Natural killer cell (primary cell): Measurements from ENCODE around the gene EPHX1. TPM values are rescaled to one million over a fixed set of nuclear protein-coding genes. Genes with fewer than 3 reads are reported as not detected.

Experiments
- ATAC-seq, 3 donors: fragments of 150-1000 bp in 2 of 3; fragments of 200-7000 bp in 1 of 3; cut with Tn5 transposase; 1 replicate in 1 of 3; 2 replicates in 2 of 3; pipeline ENCODE4 v1.10.0; 2021; ENCODE audit warnings: mild to moderate bottlenecking in 2 of 3, moderate library complexity in 2 of 3
- DNase-seq, 2 donors: peaks; one replicate each; pipeline versions ENCODE4 v3.0.0 to v3.0.0-alpha.2; 2013 to 2021; ENCODE audit warnings: mixed read lengths in 1 of 2
- H3K27ac ChIP-seq: one replicate; pipeline ENCODE4 v1.5.1; 2013; ENCODE audit warnings: mild to moderate bottlenecking, low read length
- H3K27me3 ChIP-seq: one replicate; pipeline ENCODE4 v1.6.1; 2013; ENCODE audit warnings: low read length; ENCODE audit not compliant: control insufficient read depth, insufficient read depth
- H3K36me3 ChIP-seq: one replicate; pipeline ENCODE4 v1.6.1; 2013; ENCODE audit warnings: low read length; ENCODE audit not compliant: control insufficient read depth, insufficient read depth
- H3K4me1 ChIP-seq: one replicate; pipeline ENCODE4 v1.6.1; 2013; ENCODE audit warnings: low read length; ENCODE audit not compliant: control insufficient read depth, insufficient read depth
- H3K4me3 ChIP-seq: one replicate; pipeline ENCODE4 v1.5.1; 2013; ENCODE audit warnings: low read length
- H3K9me3 ChIP-seq: one replicate; pipeline ENCODE4 v1.6.1; 2013; ENCODE audit warnings: low read length; ENCODE audit not compliant: control insufficient read depth, insufficient read depth
- H3K27ac Mint-ChIP-seq, 2 donors: one replicate each; pipeline ENCODE4 v1.8.0; 2022; ENCODE audit warnings: mild to moderate bottlenecking in 2 of 2, mixed read lengths in 2 of 2, moderate library complexity in 1 of 2
- H3K27me3 Mint-ChIP-seq, 2 donors: one replicate each; pipeline ENCODE4 v1.8.0; 2022; ENCODE audit warnings: low read depth in 2 of 2, mixed read lengths in 2 of 2
- H3K36me3 Mint-ChIP-seq: one replicate; pipeline ENCODE4 v1.8.0; 2022; ENCODE audit warnings: mixed read lengths
- H3K4me1 Mint-ChIP-seq, 2 donors: one replicate each; pipeline ENCODE4 v1.8.0; 2022; ENCODE audit warnings: mixed read lengths in 2 of 2
- H3K4me3 Mint-ChIP-seq: one replicate; pipeline ENCODE4 v1.8.0; 2022; ENCODE audit warnings: mild to moderate bottlenecking, moderate library complexity, mixed read lengths
- H3K9me3 Mint-ChIP-seq, 2 donors: one replicate each; pipeline ENCODE4 v1.8.0; 2022; ENCODE audit warnings: mixed read lengths in 2 of 2
- WGBS: methylation state at CpG from one replicate; pipeline ENCODE4 v1.1.7; 2013; ENCODE audit warnings: missing lambda C conversion rate; ENCODE audit not compliant: insufficient coverage; 5-methylcytosine and 5-hydroxymethylcytosine counted together
- intact Hi-C: fragments of 100-400 bp; cut with micrococcal nuclease; formaldehyde crosslinking; loops from one replicate; pipeline ENCODE4 v1.14.2; 2022
- total RNA-seq, 4 donors: library from RNA; stranded (reverse); fragments of 120-200 nt in 1 of 4; gene quantifications; one replicate each; pipeline versions ENCODE4 v1.2.3 to v1.2.4, GENCODE V29; 2013 to 2022
- TF ChIP-seq, protein P1 (sequence below): fragments of 200-600 bp; IDR thresholded peaks from one replicate; pipeline ENCODE4 v1.8.0; 2022; ENCODE audit warnings: antibody characterized with exemption

EPHX1 gene
- total RNA-seq, 3 donors from 2014 or later (not counting 1 experiment from before 2014, with no cell fraction given): 1.1 to 2.3 (median 1.5) TPM

DNA sequence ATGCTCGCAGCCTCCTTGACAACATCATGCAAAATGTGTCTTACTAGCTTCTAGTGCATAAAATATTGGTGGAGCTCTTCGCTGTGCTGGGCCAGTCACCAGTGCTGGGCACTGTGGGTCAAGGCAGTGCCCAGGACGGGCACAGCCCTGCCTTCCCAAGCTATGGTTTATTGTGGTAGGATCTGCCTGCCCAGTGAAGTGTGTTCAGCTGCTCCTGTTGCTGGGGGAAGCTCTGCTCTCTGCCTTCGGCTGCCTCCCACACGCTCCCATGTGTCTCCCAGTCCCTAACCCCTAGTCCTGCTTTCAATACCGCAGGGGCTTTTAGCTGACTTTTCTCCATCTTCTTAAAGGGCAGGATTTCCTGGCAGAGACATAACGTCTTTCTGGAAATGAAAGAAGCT, 15.7 kb downstream of the EPHX1 start:
- DNase-seq: no peak
- Mint-ChIP-seq H3K36me3 (no peaks in the 10 kb centered on the region), H3K9me3 (no peaks in the 10 kb centered on the region), H3K4me3 (no peak overlapping the region), H3K27me3 (no peaks in the 10 kb centered on the region), H3K27ac (no peak overlapping the region), H3K4me1 (no peaks in the 10 kb centered on the region)
- no peak for ATAC-seq
- H3K4me3 ChIP-seq: no peak overlapping the region
- intact Hi-C loops: no loop called here
- no peaks in the 10 kb centered on the region for H3K4me1 ChIP-seq
- H3K36me3 ChIP-seq: no peaks in the 10 kb centered on the region
- WGBS: 77% methylated on average over 7 of the region's 7 CpGs
- H3K27me3 ChIP-seq: no peaks in the 10 kb centered on the region
- H3K9me3 ChIP-seq: no peaks in the 10 kb centered on the region
- H3K27ac ChIP-seq: no peak overlapping the region
- TF ChIP-seq, protein P1, sequence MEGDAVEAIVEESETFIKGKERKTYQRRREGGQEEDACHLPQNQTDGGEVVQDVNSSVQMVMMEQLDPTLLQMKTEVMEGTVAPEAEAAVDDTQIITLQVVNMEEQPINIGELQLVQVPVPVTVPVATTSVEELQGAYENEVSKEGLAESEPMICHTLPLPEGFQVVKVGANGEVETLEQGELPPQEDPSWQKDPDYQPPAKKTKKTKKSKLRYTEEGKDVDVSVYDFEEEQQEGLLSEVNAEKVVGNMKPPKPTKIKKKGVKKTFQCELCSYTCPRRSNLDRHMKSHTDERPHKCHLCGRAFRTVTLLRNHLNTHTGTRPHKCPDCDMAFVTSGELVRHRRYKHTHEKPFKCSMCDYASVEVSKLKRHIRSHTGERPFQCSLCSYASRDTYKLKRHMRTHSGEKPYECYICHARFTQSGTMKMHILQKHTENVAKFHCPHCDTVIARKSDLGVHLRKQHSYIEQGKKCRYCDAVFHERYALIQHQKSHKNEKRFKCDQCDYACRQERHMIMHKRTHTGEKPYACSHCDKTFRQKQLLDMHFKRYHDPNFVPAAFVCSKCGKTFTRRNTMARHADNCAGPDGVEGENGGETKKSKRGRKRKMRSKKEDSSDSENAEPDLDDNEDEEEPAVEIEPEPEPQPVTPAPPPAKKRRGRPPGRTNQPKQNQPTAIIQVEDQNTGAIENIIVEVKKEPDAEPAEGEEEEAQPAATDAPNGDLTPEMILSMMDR: no peak

DNA sequence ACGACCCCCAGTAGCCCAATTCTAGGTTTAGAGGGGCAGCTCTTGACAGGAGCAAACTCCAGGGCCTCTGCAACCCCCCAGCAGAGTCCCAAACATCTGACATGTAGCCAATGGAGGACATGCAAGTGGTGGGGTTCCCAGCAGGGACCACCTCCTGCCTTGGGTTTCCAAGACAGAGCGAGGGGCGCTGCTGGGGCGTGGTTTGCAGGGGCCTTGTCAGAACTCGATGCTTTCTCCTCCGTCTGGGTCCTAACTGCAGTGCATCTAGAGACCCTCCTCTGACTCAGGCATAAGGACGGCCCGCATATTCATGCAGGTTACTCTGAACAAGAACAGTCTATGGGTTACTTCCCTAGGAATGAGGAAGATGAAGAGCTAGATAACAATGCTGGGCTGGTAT, 17.2 kb downstream of the EPHX1 start:
- no peaks in the 10 kb centered on the region for H3K4me1 ChIP-seq
- H3K9me3 ChIP-seq: no peaks in the 10 kb centered on the region
- TF ChIP-seq, protein P1: no peak
- H3K4me3 ChIP-seq: no peak overlapping the region
- Mint-ChIP-seq H3K27me3 (no peaks in the 10 kb centered on the region), H3K9me3 (no peaks in the 10 kb centered on the region), H3K36me3 (no peaks in the 10 kb centered on the region), H3K4me1 (no peaks in the 10 kb centered on the region), H3K27ac (no peak overlapping the region), H3K4me3 (no peak overlapping the region)
- H3K27me3 ChIP-seq: no peaks in the 10 kb centered on the region
- no peak overlapping the region for H3K27ac ChIP-seq
- no peaks in the 10 kb centered on the region for H3K36me3 ChIP-seq
- no peak for ATAC-seq
- 79% methylated on average over 8 of the region's 8 CpGs for WGBS
- intact Hi-C loops: no loop called here
- no peak for DNase-seq

DNA sequence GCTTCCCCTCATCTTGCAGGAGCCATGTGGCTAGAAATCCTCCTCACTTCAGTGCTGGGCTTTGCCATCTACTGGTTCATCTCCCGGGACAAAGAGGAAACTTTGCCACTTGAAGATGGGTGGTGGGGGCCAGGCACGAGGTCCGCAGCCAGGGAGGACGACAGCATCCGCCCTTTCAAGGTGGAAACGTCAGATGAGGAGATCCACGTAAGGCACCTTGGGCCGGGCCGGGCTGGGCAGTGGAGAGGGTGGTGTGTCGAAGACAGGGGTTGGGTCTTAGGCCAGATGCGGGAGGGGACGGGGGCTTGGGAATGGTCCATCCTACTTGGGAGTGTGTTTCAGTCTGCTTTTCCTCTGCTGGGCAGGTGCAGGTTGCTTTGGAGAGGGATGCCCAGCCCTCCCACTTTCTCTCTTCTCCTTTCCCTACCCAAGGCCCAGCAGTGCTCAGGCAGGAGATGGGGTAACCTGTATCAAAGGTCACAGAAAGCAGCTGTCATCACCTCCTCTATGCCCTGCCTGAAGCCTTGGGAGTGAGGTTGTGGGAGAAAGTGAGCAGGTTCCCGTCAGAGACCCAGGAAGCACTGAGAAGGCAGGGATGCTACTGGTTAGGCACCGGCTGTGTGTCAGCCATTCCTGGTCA, 18.9 kb downstream of the EPHX1 start:
- DNase-seq (no peak), ATAC-seq (no peak)
- Mint-ChIP-seq H3K27me3 (no peaks in the 10 kb centered on the region), H3K4me3 (no peak overlapping the region), H3K4me1 (no peaks in the 10 kb centered on the region), H3K9me3 (no peaks in the 10 kb centered on the region), H3K36me3 (no peaks in the 10 kb centered on the region), H3K27ac (no peak overlapping the region)
- Histone ChIP-seq H3K27ac (no peak overlapping the region), H3K4me1 (no peaks in the 10 kb centered on the region), H3K4me3 (no peak overlapping the region), H3K27me3 (no peaks in the 10 kb centered on the region), H3K9me3 (no peaks in the 10 kb centered on the region), H3K36me3 (no peaks in the 10 kb centered on the region)
- intact Hi-C loops: no loop called here
- 95% methylated on average over 13 of the region's 14 CpGs for WGBS
- TF ChIP-seq, protein P1: no peak

DNA sequence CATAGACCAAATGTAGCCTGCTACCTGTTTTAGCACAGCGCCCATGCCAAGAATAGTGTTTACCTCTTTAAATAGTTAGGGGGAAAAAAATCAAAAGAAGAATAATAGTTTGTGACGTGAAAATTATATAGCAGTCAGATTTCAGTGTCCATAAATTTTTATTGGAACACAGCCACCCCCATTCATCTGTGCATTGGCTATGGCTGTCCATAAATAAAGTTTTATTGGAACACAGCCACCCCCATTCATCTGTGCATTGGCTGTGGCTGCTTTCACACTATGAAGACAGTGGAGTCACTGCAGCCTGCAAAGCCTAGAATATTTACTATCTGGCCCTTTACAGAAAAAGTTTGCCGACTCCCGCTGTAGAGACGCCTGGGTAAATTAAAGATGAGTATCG, 20.9 kb downstream of the EPHX1 start:
- Histone ChIP-seq H3K4me1 (no peaks in the 10 kb centered on the region), H3K27ac (no peak overlapping the region), H3K4me3 (no peak overlapping the region), H3K9me3 (no peaks in the 10 kb centered on the region), H3K27me3 (no peaks in the 10 kb centered on the region), H3K36me3 (no peaks in the 10 kb centered on the region)
- no peaks in the 10 kb centered on the region for H3K27me3 Mint-ChIP-seq
- TF ChIP-seq, protein P1: no peak
- WGBS: 99% methylated on average over 6 of the region's 6 CpGs
- no peaks in the 10 kb centered on the region for H3K4me1 Mint-ChIP-seq
- DNase-seq (no peak), ATAC-seq (no peak)
- intact Hi-C loops: no loop called here
- no peak overlapping the region for H3K27ac Mint-ChIP-seq
- H3K9me3 Mint-ChIP-seq: no peaks in the 10 kb centered on the region
- no peaks in the 10 kb centered on the region for H3K36me3 Mint-ChIP-seq
- no peak overlapping the region for H3K4me3 Mint-ChIP-seq
